Measurements from ENCODE around the gene SPON1.
"Not testable (repeated sequence)": the region's sequence is repeated elsewhere in the genome, so short reads cannot be mapped to it uniquely, and the experiment has no call there.

SPON1 gene

GRCh38 chr11:14042686-14043465, 80.4 kb downstream of the SPON1 start:
- no peak for DNase-seq

- DNase-seq: no peak
Observed at GRCh38 chr11:14044916-14045315, 82.4 kb downstream of the SPON1 start.

- no peak for DNase-seq
Observed at GRCh38 chr11:14045417-14045816, 82.9 kb downstream of the SPON1 start.

- DNase-seq: no peak
Observed at GRCh38 chr11:14052198-14052597, 89.7 kb downstream of the SPON1 start.

GRCh38 chr11:14054116-14055107, 91.9 kb downstream of the SPON1 start:
- no peak for DNase-seq

- no peak for DNase-seq
Observed at GRCh38 chr11:14055936-14056335, 93.4 kb downstream of the SPON1 start.

- DNase-seq: no peak
Observed at GRCh38 chr11:14058061-14058460, 95.5 kb downstream of the SPON1 start.

GRCh38 chr11:14059491-14059890, 97.0 kb downstream of the SPON1 start:
- DNase-seq: no peak

- no peak for DNase-seq
Observed at GRCh38 chr11:14061721-14062120, 99.2 kb downstream of the SPON1 start.

GRCh38 chr11:14065141-14065540, 102.6 kb downstream of the SPON1 start:
- no peak for DNase-seq

GRCh38 chr11:14065681-14066080, 103.2 kb downstream of the SPON1 start:
- DNase-seq: no peak

GRCh38 chr11:14067686-14068085, 105.2 kb downstream of the SPON1 start:
- no peak for DNase-seq

- DNase-seq: no peak
Observed at GRCh38 chr11:14070896-14071295, 108.4 kb downstream of the SPON1 start.

- no peak for DNase-seq
Observed at GRCh38 chr11:14073849-14074476, 111.4 kb downstream of the SPON1 start.

GRCh38 chr11:14075118-14076078, 112.9 kb downstream of the SPON1 start:
- no peak for DNase-seq

- DNase-seq: no peak
Observed at GRCh38 chr11:14079011-14079410, 116.5 kb downstream of the SPON1 start.

GRCh38 chr11:14079797-14080196, 117.3 kb downstream of the SPON1 start:
- no peak for DNase-seq

- DNase-seq: no peak
Observed at GRCh38 chr11:14081581-14082231, 119.2 kb downstream of the SPON1 start.

- no peak for DNase-seq
Observed at GRCh38 chr11:14082338-14082737, 119.8 kb downstream of the SPON1 start.

- DNase-seq: not testable (repeated sequence)
Observed at GRCh38 chr11:14088861-14089260, 126.3 kb downstream of the SPON1 start.

- DNase-seq: no peak
Observed at GRCh38 chr11:14089690-14090462, 127.4 kb downstream of the SPON1 start.

All from NCI-H446 treated with DMSO at 0.1 percent for 48 hours (cell line).